ENCODE measurements around the gene DIAPH1. TPM values are rescaled to one million over a fixed set of nuclear protein-coding genes. Genes with fewer than 3 reads are reported as not detected.

The DIAPH1 gene
- polyA plus RNA-seq, 6 donors from 2014 or later: 29.5 to 54.9 (median 45.9) TPM

DNA sequence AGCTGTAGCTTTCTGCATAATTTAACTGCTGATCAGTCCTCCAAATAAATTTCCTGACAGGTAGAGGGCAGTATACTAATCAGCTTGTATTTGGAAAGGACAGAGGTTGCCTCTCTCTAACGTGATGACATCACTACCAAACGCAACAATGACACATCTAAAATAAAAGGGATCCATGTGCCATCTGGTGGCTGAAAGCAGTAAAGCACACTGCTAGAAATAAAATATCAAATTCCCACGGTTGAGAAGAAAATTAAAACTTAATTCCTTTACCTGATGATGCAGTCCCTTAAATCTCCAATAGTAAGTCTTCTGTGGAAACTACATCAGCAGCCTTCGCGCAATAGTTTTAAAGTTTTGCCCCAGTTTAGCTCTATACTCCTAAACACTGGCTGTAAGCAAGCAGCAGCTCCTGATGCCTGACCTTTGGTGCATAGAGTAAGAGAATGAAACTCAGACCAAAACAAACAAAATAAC, 54.5 kb downstream of the DIAPH1 start:
- DNase-seq (peak; percentile 80), ATAC-seq (ENCODE audit: low read depth in 2 of 2) (peak; percentile 92 to 96)
- Mint-ChIP-seq H3K9me3 (no peaks in the 10 kb centered on the region), H3K27ac (peak overlapping the region in 3 of 6 donors; percentile 27 to 83 (median 71)), H3K4me3 (no peak overlapping the region), H3K27me3 (no peaks in the 10 kb centered on the region), H3K4me1 (peaks cover 11 to 17% (median 16%) of the 10 kb centered on the region in 3 donors), H3K36me3 (peaks cover 21 to 27% of the 10 kb centered on the region in 2 donors)

DNA sequence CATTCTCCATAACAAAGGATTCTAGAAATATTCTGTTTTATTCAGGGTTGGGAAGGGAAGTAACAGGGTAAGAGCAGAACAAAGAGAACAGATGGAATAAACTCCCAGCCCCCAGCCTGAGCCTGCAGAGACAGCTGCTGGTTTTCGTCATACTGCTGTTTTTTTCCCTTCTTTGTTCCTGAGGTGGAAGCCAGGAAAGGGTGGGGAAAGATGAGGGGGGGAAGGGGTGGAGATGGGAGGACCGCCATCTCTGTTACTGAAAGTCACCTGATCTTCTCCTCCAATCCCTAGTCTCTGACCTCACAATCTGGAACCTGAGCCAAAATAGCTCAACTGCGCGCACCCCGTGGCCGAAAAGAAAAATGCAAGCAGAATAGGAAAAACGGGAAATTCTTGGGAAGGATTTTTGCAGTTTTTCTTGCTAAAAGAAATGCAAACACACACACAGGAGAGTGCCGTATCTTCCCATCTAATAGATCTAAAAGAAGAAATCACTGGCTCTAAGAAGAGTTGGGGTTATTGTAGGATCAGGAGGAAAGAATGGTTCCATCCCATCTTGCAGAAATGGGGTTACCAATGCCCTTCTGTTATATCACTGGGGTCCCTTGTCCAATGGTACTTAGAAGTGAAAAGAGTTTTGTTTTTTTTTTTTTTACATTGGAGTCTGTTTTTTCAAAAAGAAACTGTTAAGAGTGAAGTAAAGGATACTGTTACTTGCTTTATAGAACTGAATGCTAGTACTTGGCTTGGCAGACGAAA, 57.9 kb downstream of the DIAPH1 start:
- Mint-ChIP-seq H3K9me3 (no peaks in the 10 kb centered on the region), H3K27me3 (no peaks in the 10 kb centered on the region), H3K4me3 (no peak overlapping the region), H3K36me3 (peaks cover 22 to 38% of the 10 kb centered on the region in 2 donors), H3K4me1 (peaks cover 11 to 18% (median 16%) of the 10 kb centered on the region in 3 donors), H3K27ac (no peak overlapping the region)
- ATAC-seq (ENCODE audit: low read depth in 2 of 2) (no peak), DNase-seq (no peak)

- Mint-ChIP-seq H3K27ac (no peak overlapping the region), H3K36me3 (peaks cover 17 to 36% of the 10 kb centered on the region in 2 donors), H3K27me3 (no peaks in the 10 kb centered on the region), H3K4me3 (no peak overlapping the region), H3K9me3 (no peaks in the 10 kb centered on the region), H3K4me1 (peaks cover 8 to 16% (median 15%) of the 10 kb centered on the region in 3 donors)
- DNase-seq: no peak
- ATAC-seq (ENCODE audit: low read depth in 2 of 2): no peak
These were observed 58.6 kb downstream of the DIAPH1 start for GRCh38 chr5:141560151-141560550.

DNA sequence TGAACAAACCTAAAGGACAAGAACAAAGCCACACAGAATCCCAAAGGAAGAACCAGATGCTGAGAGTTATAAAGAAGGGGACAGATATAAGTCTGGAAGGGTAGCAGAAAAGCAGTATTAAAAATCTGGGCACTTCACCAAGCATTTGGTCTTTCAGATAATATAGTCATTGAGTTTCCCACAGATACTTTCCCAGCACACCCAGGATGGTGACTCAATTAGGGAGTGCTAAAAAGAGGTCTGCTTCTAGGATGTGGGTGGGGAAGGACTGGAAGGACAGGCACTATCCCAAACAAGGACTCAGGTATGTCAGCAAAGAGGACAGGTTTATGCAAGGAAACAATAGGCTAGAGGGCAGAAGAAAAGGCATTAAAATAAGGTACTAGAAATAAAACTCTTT, 59.3 kb downstream of the DIAPH1 start:
- Mint-ChIP-seq H3K4me1 (peaks cover 8 to 14% (median 13%) of the 10 kb centered on the region in 3 donors), H3K27me3 (no peaks in the 10 kb centered on the region)

GRCh38 chr5:141558150-141558549, 60.6 kb downstream of the DIAPH1 start:
- H3K27ac Mint-ChIP-seq: peak overlapping the region in 2 of 6 donors; percentile 44 to 86
- H3K4me1 Mint-ChIP-seq: peaks cover 0 to 9% (median 6%) of the 10 kb centered on the region in 3 donors
- no peaks in the 10 kb centered on the region for H3K27me3 Mint-ChIP-seq
- H3K4me3 Mint-ChIP-seq: no peak overlapping the region
- H3K36me3 Mint-ChIP-seq: peaks cover 17 to 31% of the 10 kb centered on the region in 2 donors
- ATAC-seq (ENCODE audit: low read depth in 2 of 2) (no peak), DNase-seq (no peak)
- no peaks in the 10 kb centered on the region for H3K9me3 Mint-ChIP-seq

More for the DNA sequence above, 59.3 kb downstream of the DIAPH1 start:
- DNase-seq (no peak), ATAC-seq (ENCODE audit: low read depth in 2 of 2) (no peak)
- Mint-ChIP-seq H3K36me3 (peaks cover 17 to 35% of the 10 kb centered on the region in 2 donors), H3K27ac (no peak overlapping the region), H3K4me3 (no peak overlapping the region), H3K9me3 (no peaks in the 10 kb centered on the region)

- peak; percentile 75 to 80 for ATAC-seq (ENCODE audit: low read depth in 2 of 2)
These were observed 61.1 kb downstream of the DIAPH1 start for GRCh38 chr5:141557681-141558136.

GRCh38 chr5:141547921-141548320, 70.9 kb downstream of the DIAPH1 start:
- Mint-ChIP-seq H3K27me3 (no peaks in the 10 kb centered on the region), H3K27ac (peak overlapping the region in 1 of 6 donors; percentile 74)

More at GRCh38 chr5:141557681-141558136, 61.1 kb downstream of the DIAPH1 start:
- DNase-seq: peak; percentile 47
- Mint-ChIP-seq H3K4me3 (no peak overlapping the region), H3K36me3 (peaks cover 17 to 31% of the 10 kb centered on the region in 2 donors), H3K27me3 (no peaks in the 10 kb centered on the region), H3K9me3 (no peaks in the 10 kb centered on the region), H3K4me1 (peaks cover 0 to 6% (median 6%) of the 10 kb centered on the region in 3 donors), H3K27ac (peak overlapping the region in 3 of 6 donors; percentile 24 to 86 (median 65))

DNA sequence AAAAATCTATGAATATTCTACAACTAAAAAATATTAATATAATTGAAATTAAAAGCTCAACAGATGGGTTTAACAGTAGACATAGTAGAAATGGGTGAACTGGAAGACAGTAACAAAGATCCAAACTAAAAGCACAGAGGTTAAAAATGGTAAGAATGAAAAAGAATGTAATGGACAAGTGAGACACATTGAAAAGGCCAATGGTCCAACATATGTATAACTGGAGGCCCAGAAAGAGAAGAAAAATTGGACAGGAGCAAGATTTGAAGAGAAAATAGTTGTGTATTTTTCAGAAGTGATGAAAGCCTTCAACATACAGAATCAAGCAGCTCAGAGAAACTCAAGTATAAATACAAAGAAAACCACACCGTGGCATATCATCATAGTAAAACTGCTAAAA, 71.3 kb downstream of the DIAPH1 start:
- no peak overlapping the region for H3K4me3 Mint-ChIP-seq
- peaks cover 4 to 24% (median 14%) of the 10 kb centered on the region in 7 donors for H3K9me3 Mint-ChIP-seq
- no peaks in the 10 kb centered on the region for H3K27me3 Mint-ChIP-seq
- peaks cover 7 to 18% (median 14%) of the 10 kb centered on the region in 3 donors for H3K4me1 Mint-ChIP-seq
- no peak for DNase-seq
- H3K36me3 Mint-ChIP-seq: peaks cover 25 to 36% of the 10 kb centered on the region in 2 donors
- H3K27ac Mint-ChIP-seq: peak overlapping the region in 2 of 6 donors; percentile 6 to 83
- ATAC-seq (ENCODE audit: low read depth in 2 of 2): no peak

More at GRCh38 chr5:141547921-141548320, 70.9 kb downstream of the DIAPH1 start:
- no peak for ATAC-seq (ENCODE audit: low read depth in 2 of 2)
- H3K36me3 Mint-ChIP-seq: peaks cover 21 to 35% of the 10 kb centered on the region in 2 donors
- peaks cover 7 to 18% (median 14%) of the 10 kb centered on the region in 3 donors for H3K4me1 Mint-ChIP-seq
- H3K4me3 Mint-ChIP-seq: no peak overlapping the region
- peaks cover 4 to 24% (median 14%) of the 10 kb centered on the region in 7 donors for H3K9me3 Mint-ChIP-seq
- no peak for DNase-seq

- Mint-ChIP-seq H3K4me1 (peaks cover 0 to 7% (median 0%) of the 10 kb centered on the region in 3 donors), H3K27me3 (no peaks in the 10 kb centered on the region), H3K36me3 (peaks cover 30 to 32% of the 10 kb centered on the region in 2 donors), H3K4me3 (no peak overlapping the region), H3K27ac (no peak overlapping the region), H3K9me3 (peaks cover 4 to 19% (median 13%) of the 10 kb centered on the region in 7 donors)
- DNase-seq: no peak
- no peak for ATAC-seq (ENCODE audit: low read depth in 2 of 2)
These were observed 75.7 kb downstream of the DIAPH1 start for GRCh38 chr5:141543053-141543452.

DNA sequence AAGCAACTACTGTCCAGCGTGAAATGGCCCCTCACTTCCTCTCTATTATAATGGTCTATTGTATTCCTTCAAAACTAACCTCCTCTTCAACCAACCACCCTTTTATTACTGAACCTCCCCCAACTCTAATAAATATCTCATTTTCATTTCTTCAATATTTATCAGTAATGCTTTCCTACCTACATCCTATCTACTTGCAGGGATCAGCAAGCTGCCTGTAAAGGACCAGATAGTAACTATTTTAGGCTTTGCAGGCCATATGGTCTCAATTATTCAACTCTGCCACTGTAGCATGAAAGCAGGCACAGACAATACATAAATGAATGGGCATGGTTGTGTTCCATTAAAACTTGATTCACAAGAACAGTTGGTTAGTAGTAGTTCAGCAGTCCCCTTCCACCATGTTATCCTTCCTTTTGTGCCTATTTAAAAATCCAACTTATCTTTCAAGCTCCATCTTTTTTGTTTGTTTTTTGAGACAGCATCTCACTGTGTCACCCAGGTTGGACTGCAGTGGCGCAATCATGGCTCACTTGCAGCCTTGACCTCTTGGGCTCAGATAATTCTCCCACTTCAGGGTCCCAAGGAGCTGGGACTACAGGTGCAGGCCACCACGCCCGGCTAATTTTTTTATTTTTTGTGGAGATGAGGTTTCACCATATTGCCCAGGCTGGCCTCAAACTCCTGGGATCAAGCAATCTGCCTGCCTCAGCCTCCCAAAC, 84.1 kb downstream of the DIAPH1 start:
- ATAC-seq (ENCODE audit: low read depth in 2 of 2) (no peak), DNase-seq (no peak)
- no peaks in the 10 kb centered on the region for H3K27me3 Mint-ChIP-seq
- H3K4me3 Mint-ChIP-seq: no peak overlapping the region
- peaks cover 3 to 12% (median 6%) of the 10 kb centered on the region in 3 donors for H3K4me1 Mint-ChIP-seq
- peaks cover 0 to 2% (median 0%) of the 10 kb centered on the region in 7 donors for H3K9me3 Mint-ChIP-seq
- peak overlapping the region in 3 of 6 donors; percentile 15 to 52 (median 37) for H3K27ac Mint-ChIP-seq
- peaks cover 14 to 20% of the 10 kb centered on the region in 2 donors for H3K36me3 Mint-ChIP-seq

DNA sequence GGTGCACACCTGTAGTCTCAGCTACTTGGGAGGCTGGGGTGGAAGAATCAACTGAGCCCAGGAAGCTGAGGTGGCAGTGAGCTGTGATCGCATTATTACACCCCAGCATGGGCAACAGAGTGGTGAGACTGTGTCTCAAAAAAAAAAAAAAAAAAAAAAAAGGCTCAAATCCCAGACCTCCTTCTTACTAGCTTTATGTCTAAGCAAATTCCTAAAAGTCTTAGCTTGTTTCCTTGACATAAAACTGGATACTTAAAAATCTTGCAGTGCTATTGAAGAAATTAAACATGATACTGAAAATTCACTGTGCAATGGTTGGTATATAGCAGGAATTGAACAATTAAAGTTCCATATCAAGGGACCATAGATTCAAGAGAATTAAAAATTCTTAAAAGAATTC, 84.9 kb downstream of the DIAPH1 start:
- Mint-ChIP-seq H3K4me3 (no peak overlapping the region), H3K36me3 (peaks cover 15 to 20% of the 10 kb centered on the region in 2 donors), H3K9me3 (peaks cover 0 to 2% (median 0%) of the 10 kb centered on the region in 7 donors), H3K27ac (peak overlapping the region in 1 of 6 donors; percentile 15), H3K27me3 (no peaks in the 10 kb centered on the region), H3K4me1 (peaks cover 3 to 12% (median 6%) of the 10 kb centered on the region in 3 donors)
- no peak for DNase-seq
- ATAC-seq (ENCODE audit: low read depth in 2 of 2): no peak

DNA sequence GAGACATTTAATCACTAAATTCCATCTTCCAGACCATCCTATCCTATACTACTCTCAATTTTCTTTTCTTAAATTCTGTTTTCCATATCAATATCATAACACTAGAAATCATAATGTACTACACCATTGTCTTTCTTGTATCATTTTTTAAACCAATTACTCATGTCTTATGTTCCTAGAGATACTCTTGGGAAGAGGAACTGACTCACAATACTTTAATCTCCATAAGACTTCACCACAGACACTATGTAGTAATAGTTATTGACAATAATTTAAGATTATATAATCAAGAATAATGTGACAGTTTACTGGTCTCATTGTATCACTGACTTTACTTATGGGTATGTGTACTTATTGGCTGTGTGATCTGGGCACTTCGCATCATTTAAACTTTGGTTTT, 86.1 kb downstream of the DIAPH1 start:
- no peak overlapping the region for H3K4me3 Mint-ChIP-seq
- no peak for DNase-seq
- H3K27ac Mint-ChIP-seq: no peak overlapping the region
- H3K9me3 Mint-ChIP-seq: peaks cover 0 to 2% (median 0%) of the 10 kb centered on the region in 7 donors
- H3K4me1 Mint-ChIP-seq: peaks cover 3 to 12% (median 6%) of the 10 kb centered on the region in 3 donors
- H3K36me3 Mint-ChIP-seq: peaks cover 25 to 28% of the 10 kb centered on the region in 2 donors
- ATAC-seq (ENCODE audit: low read depth in 2 of 2): no peak
- H3K27me3 Mint-ChIP-seq: no peaks in the 10 kb centered on the region

DNA sequence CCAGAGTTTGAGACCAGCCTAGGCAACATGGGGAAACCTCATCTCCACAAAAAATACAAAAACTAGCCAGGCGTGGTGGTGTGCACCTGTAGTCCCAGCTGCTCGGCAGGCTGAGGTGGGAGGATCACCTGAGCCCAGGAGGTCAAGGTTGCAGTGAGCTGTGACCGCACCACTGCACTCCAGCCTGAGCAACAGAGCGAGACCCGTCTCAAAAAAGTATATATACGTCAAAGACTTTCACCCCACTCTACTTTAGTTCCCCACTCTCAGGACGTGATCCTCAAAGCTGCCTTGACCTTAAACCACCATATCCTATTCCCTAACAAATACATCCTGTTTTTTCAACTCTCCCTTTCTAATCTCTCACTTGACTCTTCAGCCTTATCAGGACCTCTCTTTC, 88.9 kb downstream of the DIAPH1 start:
- H3K9me3 Mint-ChIP-seq: no peaks in the 10 kb centered on the region
- H3K27me3 Mint-ChIP-seq: no peaks in the 10 kb centered on the region
- no peak for DNase-seq
- H3K27ac Mint-ChIP-seq: peak overlapping the region in 1 of 6 donors; percentile 28
- peaks cover 3 to 6% (median 6%) of the 10 kb centered on the region in 3 donors for H3K4me1 Mint-ChIP-seq
- H3K36me3 Mint-ChIP-seq: peaks cover 36 to 46% of the 10 kb centered on the region in 2 donors
- H3K4me3 Mint-ChIP-seq: no peak overlapping the region
- ATAC-seq (ENCODE audit: low read depth in 2 of 2): peak in 1 of 2 donors; percentile 35

All from naive B cell (primary cell).